Common myeloid progenitor, CD34-positive (primary cell): ENCODE measurements around the gene NPIPA1.
"Not testable (repeated sequence)": the region's sequence is repeated elsewhere in the genome, so short reads cannot be mapped to it uniquely, and the experiment has no call there.

Source experiments
- CTCF ChIA-PET: fragments of 350-600 bp; sonication (Branson Sonifier 250); formaldehyde crosslinking; loops from one replicate; lab custom pipeline; 2021; ENCODE audit warnings: antibody characterized with exemption; lab: Charles Lee
- POLR2A ChIA-PET: fragments of 350-600 bp; sonication (Branson Sonifier 250); formaldehyde crosslinking; loops from one replicate; lab custom pipeline; 2021; ENCODE audit warnings: antibody characterized with exemption; lab: Charles Lee
- DNase-seq, 3 donors: peaks; one replicate each; pipeline versions ENCODE4 v3.0.0 to v3.0.0-alpha.2; 2013
- H3K27ac ChIP-seq, 2 experiments: 1 replicate in 1 of 2; 2 replicates in 1 of 2; pipeline ENCODE4 v1.7.0; 2013; ENCODE audit warnings: inconsistent platforms in 2 of 2, low read length in 2 of 2, mild to moderate bottlenecking in 2 of 2, low read depth in 1 of 2, moderate library complexity in 1 of 2; ENCODE audit not compliant: severe bottlenecking in 2 of 2, insufficient read depth in 1 of 2, poor library complexity in 1 of 2
- H3K27me3 ChIP-seq, 5 experiments: replicated peaks in 2 of 5; 1 replicate in 3 of 5; 2 replicates in 2 of 5; pipeline versions ENCODE4 v1.6.1 to v1.7.0; 2013; ENCODE audit warnings: low read length in 4 of 5, mild to moderate bottlenecking in 2 of 5, moderate library complexity in 2 of 5, inconsistent platforms in 1 of 5; ENCODE audit not compliant: insufficient read depth in 5 of 5, control insufficient read depth in 4 of 5
- H3K36me3 ChIP-seq, 4 experiments: 1 replicate in 2 of 4; 2 replicates in 2 of 4; pipeline versions ENCODE4 v1.6.1 to v1.7.0; 2013; ENCODE audit warnings: low read length in 3 of 4, control low read depth in 1 of 4, mild to moderate bottlenecking in 1 of 4; ENCODE audit not compliant: control insufficient read depth in 4 of 4, insufficient read depth in 4 of 4
- H3K4me1 ChIP-seq, 4 experiments: 1 replicate in 3 of 4; 2 replicates in 1 of 4; pipeline versions ENCODE4 v1.6.1 to v1.7.1; 2013; ENCODE audit warnings: low read length in 3 of 4, mild to moderate bottlenecking in 3 of 4, control low read depth in 1 of 4, inconsistent platforms in 1 of 4, moderate library complexity in 1 of 4; ENCODE audit not compliant: control insufficient read depth in 4 of 4, insufficient read depth in 4 of 4; ENCODE audit errors: control extremely low read depth in 1 of 4
- H3K4me3 ChIP-seq, 7 experiments: 1 replicate in 4 of 7; 2 replicates in 3 of 7; pipeline versions ENCODE4 v1.5.1 to v1.7.0; 2013; ENCODE audit warnings: mild to moderate bottlenecking in 7 of 7, low read length in 6 of 7, moderate library complexity in 6 of 7, inconsistent platforms in 2 of 7, low read depth in 2 of 7, control low read depth in 1 of 7; ENCODE audit not compliant: insufficient read depth in 4 of 7, control insufficient read depth in 1 of 7; ENCODE audit errors: extremely low read depth in 1 of 7
- H3K9me3 ChIP-seq, 5 experiments: 1 replicate in 4 of 5; 2 replicates in 1 of 5; pipeline versions ENCODE4 v1.6.1 to v1.7.1; 2013; ENCODE audit warnings: low read length in 4 of 5, mild to moderate bottlenecking in 2 of 5, inconsistent platforms in 1 of 5, low read depth in 1 of 5, moderate library complexity in 1 of 5; ENCODE audit not compliant: control insufficient read depth in 4 of 5, insufficient read depth in 2 of 5; ENCODE audit errors: control extremely low read depth in 1 of 5
- WGBS: methylation state at CpG from one replicate; pipeline ENCODE4 v1.1.5; 2013; ENCODE audit not compliant: insufficient coverage; 5-methylcytosine and 5-hydroxymethylcytosine counted together

Gene NPIPA1

GRCh38 chr16:14978908-14979307 lies 41.7 kb downstream of the NPIPA1 start:
- H3K4me3 ChIP-seq, H3K27ac ChIP-seq, H3K27me3 ChIP-seq, CTCF ChIA-PET, DNase-seq, H3K9me3 ChIP-seq, H3K36me3 ChIP-seq, POLR2A ChIA-PET: not testable (repeated sequence)
- 96% methylated on average over 2 of the region's 4 CpGs for WGBS
- H3K4me1 ChIP-seq = peaks cover 0 to 13% (median 6%) of the 10 kb centered on the region in 4 experiments

GRCh38 chr16:14981234-14981633 lies 44.0 kb downstream of the NPIPA1 start:
- CTCF ChIA-PET, H3K27ac ChIP-seq, POLR2A ChIA-PET, DNase-seq, H3K4me1 ChIP-seq, H3K27me3 ChIP-seq, H3K36me3 ChIP-seq, H3K4me3 ChIP-seq, H3K9me3 ChIP-seq: not testable (repeated sequence)
- no CpG with 5 or more reads among the region's 3 CpGs for WGBS

- WGBS = no CpG with 5 or more reads among the region's 2 CpGs
- H3K36me3 ChIP-seq, CTCF ChIA-PET, H3K27ac ChIP-seq, DNase-seq, H3K4me1 ChIP-seq, POLR2A ChIA-PET, H3K9me3 ChIP-seq, H3K27me3 ChIP-seq, H3K4me3 ChIP-seq: not testable (repeated sequence)
Observed at GRCh38 chr16:14982521-14982920, 45.3 kb downstream of the NPIPA1 start.

GRCh38 chr16:14988092-14988491 lies 50.8 kb downstream of the NPIPA1 start:
- H3K27me3 ChIP-seq, H3K4me1 ChIP-seq, CTCF ChIA-PET, H3K4me3 ChIP-seq, H3K27ac ChIP-seq, POLR2A ChIA-PET, H3K9me3 ChIP-seq, DNase-seq: not testable (repeated sequence)
- H3K36me3 ChIP-seq = peaks cover 2 to 24% (median 7%) of the 10 kb centered on the region in 4 experiments
- WGBS = 67% methylated on average over 4 of the region's 8 CpGs

DNA sequence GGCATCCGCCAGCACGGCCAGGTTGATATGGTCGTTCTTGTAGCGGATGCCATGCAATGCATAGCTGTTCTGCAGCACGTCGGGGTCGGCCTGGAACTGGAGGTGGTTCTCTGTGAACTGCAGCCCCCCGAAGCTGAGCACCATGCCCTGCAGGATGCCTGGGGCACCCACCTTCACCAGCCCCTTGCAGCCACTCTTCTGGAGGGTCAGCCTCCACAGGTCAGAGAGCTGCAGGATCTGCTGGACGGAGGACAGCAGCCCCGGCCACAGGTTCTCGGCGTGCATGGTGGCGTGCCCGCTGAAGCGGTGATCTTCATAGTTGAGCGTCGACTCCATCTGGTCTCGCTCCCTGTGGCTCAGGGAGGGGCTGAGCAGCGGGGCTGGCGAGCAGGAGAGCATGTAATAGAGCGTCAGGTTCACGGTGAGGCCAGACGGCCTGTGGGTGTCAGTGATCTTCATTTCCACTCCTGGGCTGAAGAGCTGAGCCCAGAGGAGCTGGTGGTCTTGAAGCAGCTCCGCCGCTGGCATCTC lies 51.5 kb downstream of the NPIPA1 start:
- CTCF ChIA-PET, H3K4me3 ChIP-seq, H3K27ac ChIP-seq, H3K4me1 ChIP-seq, H3K9me3 ChIP-seq, H3K27me3 ChIP-seq, POLR2A ChIA-PET: not testable (repeated sequence)
- peaks cover 2 to 24% (median 7%) of the 10 kb centered on the region in 4 experiments for H3K36me3 ChIP-seq
- whole genome bisulfite sequencing = 96% methylated on average over 19 of the region's 25 CpGs
- peak in 1 of 3 donors; percentile 13 for DNase-seq

- H3K27me3 ChIP-seq, H3K27ac ChIP-seq, CTCF ChIA-PET, H3K9me3 ChIP-seq, POLR2A ChIA-PET, H3K4me1 ChIP-seq: not testable (repeated sequence)
- peak in 2 of 3 donors; percentile 49 to 57 for DNase-seq
- 56% methylated on average over 30 of the region's 98 CpGs for WGBS
- H3K4me3 ChIP-seq = peak overlapping the region in 2 of 7 experiments; percentile 12 to 48
- H3K36me3 ChIP-seq = peaks cover under 1 to 24% (median 7%) of the 10 kb centered on the region in 4 experiments
Observed at GRCh38 chr16:14989291-14990281, 52.3 kb downstream of the NPIPA1 start.
